ENCODE results near the gene TRMU.

TRMU gene

DNA sequence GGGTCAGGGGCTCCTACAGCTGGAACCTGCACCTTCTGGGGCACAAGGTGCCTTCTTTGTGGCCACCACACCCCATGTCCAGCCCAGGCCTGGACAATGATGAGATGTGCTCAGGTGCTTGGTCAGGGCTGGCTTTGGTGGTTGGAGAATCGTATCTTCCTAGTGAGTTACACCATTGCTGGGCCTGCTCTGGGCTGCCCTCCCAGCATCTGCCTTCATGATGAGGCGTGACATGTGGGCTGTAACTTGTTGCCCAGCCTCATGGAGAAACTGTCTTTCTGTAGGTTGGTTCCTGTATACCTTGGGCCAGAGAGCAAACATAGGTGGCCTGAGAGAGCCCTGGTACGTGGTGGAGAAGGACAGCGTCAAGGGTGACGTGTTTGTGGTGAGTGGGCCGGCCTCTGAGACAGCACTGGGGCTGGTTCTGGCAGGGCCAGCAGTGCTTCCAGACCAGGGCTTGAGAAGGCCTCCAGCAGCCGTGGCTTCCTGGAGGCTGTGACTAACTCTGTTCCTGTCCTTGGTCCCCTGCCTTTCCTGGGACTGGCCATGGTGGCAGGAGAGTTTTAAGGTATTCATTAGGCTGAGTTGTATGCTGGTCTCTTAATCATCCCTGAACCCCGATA, 18.1 kb downstream of the TRMU start:
- no peak for DNase-seq (ENCODE audit: low read depth)
- no peak overlapping the region for H3K4me3 ChIP-seq (ENCODE audit: low read depth, low read length)

DNA sequence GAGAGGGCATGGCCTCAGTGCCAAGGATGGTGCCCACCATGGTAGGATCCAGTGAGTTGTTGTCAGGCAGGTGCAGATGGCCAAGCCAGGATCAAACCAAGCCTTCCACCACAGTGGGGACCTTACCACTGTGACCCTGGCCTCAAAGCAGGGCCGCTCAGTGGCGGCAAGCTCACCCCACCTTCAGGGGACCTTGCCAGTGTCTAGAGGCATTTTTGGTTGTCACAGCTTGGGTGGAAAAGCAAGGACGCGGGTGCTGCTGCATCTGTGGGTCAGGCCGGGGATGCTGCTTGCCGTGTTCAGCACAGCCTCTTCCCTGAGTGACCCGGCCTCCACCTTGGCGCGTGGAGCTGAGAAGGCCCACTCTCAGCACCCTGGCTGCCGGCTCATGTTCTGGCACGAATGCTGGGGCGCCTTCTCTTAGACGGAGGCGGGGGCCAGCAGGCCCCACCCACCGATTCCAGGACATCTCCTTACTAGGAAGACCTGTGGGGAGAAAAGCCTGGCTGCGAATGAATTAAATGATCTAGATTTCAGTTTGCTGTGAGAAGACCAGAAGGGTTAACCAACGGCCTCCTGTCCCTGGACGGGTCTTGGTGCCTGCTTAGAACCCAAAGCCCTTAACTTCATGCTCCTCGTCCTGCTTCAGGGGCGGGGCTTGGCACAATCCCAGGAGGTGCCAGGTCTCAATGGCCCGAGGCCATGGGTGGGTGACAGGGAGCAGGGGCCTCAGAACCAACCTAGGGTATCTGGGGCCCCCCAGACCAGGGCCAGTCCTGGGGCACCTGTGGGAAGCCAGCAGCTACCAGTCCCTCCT, 18.9 kb downstream of the TRMU start:
- no peak for DNase-seq (ENCODE audit: low read depth)
- no peak overlapping the region for H3K4me3 ChIP-seq (ENCODE audit: low read depth, low read length)

DNA sequence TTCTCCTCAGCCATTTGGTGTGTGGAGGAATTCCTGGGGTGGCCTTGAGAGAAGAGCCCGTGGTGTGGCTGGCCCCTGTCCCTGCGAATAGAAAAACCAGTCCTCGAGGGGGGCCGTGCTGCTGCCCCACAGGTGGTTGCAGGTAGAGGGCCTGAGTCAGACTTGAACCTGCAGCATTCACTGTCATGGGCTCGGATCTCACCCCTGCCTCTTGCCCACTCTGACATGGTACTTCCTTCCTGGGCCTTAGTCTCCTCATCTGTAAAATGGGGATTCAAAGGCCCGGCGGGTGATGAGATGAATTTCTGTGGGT, 19.4 kb downstream of the TRMU start:
- DNase-seq (ENCODE audit: low read depth) = no peak
- H3K4me3 ChIP-seq (ENCODE audit: low read depth, low read length) = no peak overlapping the region

DNA sequence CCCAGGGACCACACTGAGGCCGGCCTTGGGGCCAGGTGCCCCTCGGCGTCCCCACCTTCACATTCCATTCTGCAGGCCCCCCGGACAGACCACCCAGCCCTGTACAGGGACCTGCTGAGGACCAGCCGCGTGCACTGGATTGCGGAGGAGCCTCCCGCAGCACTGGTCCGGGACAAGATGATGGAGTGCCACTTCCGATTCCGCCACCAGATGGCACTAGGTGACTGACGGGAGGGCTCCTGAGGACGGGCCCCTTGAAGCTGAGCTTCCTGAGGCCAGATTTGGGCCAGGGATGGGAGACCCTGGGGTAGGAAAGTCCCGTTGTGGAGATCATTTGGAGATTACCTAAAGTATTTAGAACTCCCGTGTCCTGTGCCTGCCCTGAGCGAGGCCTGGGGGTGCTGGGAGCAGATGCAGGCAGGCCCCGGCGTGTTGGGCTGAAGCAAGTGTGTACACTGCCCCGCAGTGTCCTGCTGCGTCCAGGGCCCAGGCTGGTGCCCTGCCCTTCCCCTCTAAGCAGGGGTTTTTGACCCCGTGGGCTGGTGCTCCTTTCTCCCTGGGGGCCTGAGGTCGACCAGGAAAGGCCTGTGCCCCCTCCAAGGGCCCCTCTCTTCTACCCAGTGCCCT, 20.0 kb downstream of the TRMU start:
- H3K4me3 ChIP-seq (ENCODE audit: low read depth, low read length) = no peak overlapping the region
- no peak for DNase-seq (ENCODE audit: low read depth)

DNA sequence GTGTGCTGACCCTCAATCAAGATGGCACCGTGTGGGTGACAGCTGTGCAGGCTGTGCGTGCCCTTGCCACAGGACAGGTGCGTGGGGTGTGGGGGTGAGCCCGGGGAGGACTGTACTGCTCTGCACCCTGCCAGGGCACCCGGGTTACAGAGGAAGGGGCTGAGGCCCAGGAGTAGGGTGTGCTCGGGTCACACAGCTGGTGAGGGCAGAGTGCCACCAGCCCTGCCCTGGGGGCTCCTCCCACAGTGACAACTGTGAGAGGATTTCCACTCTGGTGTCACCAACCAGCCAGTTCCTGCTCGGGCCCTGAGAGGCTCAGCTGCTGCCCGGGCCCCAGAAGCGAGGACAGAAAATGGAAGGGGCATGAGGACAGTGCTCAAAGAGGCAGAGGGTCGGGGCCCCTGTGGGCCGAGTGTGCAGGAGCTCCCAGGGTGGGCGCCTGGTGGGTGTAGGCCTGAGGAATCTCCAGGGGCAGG, 20.5 kb downstream of the TRMU start:
- H3K4me3 ChIP-seq (ENCODE audit: low read depth, low read length) = no peak overlapping the region
- DNase-seq (ENCODE audit: low read depth) = no peak

DNA sequence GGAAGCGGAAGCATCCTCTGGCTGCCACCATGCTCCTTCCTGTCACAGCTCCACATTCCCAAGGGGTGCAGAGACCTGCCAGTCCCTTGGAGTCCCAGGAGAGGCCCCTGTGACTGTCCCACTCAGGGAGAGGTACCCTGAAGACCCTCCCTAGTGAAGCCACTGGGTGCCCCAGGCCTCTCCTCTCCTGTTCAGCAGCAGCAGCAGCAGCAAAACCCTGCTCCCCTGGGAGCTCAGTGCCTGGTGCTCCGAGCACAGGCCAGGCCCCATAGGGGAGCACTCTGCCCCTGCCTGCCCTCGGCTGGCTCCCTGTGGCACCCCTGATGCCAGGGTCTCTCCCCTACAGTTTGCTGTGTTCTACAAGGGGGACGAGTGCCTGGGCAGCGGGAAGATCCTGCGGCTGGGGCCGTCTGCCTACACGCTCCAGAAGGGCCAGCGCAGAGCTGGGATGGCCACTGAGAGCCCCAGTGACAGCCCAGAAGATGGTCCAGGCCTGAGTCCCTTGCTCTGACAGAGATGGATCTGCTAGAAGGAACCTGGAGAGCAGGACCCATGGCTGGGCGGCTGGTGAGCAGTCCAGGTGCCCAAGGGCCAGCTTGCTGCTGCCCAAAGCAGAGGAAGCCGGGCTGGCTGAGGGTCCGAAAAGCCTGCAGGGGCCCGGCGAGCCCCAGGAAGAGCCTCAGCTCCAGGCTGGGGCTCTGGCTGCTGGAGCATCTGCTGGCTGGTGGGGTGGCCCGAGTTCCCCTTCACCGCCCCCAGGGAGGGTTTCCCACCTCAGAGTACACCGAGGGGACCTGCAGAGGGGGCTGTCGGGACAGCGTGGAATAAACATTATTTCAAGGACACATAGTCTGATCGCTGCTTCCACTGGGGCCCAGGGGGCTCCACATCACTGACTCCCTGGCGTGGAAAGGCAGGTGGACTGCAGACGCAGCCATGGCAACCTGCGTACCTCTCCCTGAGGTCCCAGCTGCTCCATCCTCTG, 21.3 kb downstream of the TRMU start:
- H3K4me3 ChIP-seq (ENCODE audit: low read depth, low read length) = no peak overlapping the region
- no peak for DNase-seq (ENCODE audit: low read depth)

DNA sequence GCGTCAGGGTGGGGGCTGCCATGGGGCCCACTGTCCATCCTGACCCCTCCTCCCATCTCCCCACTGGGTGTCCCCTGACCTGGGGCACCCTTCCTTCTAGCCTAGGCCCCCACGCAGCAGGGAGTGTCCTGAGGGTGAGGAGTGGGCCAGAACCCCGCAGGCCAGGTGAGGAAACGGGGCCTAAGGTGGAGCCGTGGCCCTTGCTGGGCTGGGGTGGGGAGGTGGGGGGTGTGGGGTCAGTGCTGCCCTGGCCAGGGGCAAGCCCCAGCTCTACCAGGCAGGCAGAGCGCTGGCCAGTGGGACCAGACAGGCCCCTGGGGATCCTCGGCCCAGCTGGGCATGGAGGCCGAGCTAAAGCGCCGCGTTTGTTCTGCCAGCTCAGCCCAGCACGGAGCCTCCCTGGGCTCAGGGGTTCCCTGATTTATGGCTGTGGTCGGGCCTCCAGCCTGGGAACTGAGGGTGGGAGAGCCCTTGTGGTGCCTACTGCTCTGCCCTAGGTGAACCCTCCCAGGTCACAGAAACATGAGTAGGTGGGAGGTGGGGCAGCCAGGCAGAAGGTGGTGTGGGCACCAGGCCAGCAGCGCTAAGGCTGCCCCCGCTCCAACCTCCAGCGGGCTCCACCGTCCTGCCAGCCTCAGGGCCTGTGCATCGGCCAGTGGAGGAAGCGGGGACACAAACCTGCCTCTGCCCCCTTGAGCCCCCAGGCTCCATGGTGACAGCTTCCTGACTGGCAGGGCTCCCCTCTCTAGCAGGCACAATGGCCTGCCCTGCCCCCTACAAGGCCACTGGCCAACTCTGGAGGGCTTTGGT, 22.4 kb downstream of the TRMU start:
- no peak overlapping the region for H3K4me3 ChIP-seq (ENCODE audit: low read depth, low read length)
- no peak for DNase-seq (ENCODE audit: low read depth)

DNA sequence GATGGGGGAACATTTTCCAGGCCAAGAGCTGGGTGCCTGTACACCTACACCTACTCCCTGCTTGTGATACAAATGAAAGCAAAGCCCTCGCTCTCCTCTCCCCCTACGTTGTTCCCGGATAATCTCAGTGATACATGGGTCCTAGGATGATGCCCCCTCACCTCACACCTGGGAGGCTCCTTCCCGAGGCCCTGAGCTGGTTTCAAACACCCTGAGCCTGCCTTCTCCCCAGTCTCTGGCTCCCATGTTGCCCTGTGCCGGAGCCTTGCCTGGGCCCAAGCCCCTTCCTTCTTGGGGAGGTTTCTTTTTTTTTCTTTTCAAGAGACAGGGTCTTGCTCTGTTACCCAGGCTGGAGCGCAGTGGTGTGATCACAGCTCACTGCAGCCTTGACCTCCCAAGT, 23.3 kb downstream of the TRMU start:
- DNase-seq (ENCODE audit: low read depth) = no peak
- H3K4me3 ChIP-seq (ENCODE audit: low read depth, low read length) = no peak overlapping the region

DNA sequence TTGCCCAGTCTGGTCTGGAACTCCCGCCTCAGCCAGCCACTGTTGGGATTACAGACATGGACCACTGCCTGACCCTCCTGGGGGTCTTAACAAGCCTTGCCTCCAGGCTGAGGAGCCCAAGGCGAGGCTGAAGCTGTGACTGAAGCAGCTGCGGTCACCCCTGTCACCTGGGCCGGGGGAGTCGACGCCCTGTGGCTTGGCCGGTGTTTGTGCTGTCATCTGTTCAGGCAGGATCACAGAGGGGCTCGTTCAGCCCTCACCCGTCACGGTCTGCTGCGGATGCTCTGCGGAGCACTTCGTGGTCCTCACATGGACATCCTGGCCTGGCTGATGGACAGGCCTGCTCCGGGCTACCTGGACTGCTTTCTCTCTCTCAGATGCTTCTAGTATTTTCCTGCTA, 23.8 kb downstream of the TRMU start:
- no peak overlapping the region for H3K4me3 ChIP-seq (ENCODE audit: low read depth, low read length)
- DNase-seq (ENCODE audit: low read depth) = no peak

DNA sequence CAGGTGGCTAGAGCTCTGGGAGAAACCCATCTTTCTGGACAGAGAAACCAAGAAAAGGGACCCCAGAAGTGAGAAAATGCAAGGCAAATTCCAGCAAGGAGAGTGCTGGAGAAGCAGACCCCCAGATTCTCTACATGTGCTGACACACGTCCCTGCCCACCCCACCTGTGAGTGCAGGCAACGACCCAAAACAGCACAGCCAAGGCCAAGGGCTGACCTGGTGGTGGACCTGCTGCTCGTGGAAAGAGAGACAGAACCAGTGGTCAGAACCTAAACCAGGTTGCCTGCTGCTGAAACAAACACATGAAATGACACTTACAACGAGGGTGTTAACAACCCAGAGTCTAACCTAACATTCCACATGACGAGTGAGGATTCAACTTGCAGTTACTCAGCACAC, 24.6 kb downstream of the TRMU start:
- no peak for DNase-seq (ENCODE audit: low read depth)
- no peak overlapping the region for H3K4me3 ChIP-seq (ENCODE audit: low read depth, low read length)

DNA sequence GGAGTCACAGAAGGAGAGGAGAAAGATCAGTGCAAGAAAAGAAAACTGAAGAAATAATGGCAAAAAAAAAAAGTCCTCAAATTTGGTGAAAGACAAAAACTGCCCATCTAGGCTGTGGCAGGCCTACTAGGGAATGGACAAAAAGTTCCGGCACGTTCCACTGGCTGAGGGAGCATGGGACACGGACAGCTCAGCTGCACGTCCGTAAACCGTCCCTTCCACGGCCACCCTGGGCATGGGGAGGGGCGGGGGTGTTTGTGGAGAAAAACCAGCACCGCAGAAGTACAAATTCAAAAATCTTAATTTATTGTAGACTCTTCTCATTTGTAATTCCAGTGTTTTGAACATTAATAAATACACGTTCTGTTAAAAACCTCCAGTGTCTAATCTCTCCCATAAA, 25.4 kb downstream of the TRMU start:
- no peak overlapping the region for H3K4me3 ChIP-seq (ENCODE audit: low read depth, low read length)
- no peak for DNase-seq (ENCODE audit: low read depth)

DNA sequence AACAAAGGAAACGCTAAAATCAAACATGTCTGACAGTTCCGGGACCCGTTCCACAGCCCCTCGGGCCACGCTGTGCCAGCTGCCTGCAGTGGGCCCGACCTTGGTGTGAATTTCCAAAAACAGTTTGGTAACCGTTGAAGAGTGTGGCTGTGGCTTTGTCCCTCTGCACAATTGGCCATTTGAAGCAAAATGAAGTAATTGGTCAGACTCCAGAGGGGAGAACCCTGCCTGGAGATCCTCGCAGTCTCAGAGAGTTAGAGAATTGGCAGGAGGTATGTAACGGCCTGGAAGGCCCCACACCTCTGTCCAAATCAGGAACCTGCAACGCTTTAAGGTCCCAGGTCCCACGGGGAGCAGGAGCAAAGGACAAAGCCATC, 26.3 kb downstream of the TRMU start:
- no peak for DNase-seq (ENCODE audit: low read depth)
- H3K4me3 ChIP-seq (ENCODE audit: low read depth, low read length) = no peak overlapping the region

DNA sequence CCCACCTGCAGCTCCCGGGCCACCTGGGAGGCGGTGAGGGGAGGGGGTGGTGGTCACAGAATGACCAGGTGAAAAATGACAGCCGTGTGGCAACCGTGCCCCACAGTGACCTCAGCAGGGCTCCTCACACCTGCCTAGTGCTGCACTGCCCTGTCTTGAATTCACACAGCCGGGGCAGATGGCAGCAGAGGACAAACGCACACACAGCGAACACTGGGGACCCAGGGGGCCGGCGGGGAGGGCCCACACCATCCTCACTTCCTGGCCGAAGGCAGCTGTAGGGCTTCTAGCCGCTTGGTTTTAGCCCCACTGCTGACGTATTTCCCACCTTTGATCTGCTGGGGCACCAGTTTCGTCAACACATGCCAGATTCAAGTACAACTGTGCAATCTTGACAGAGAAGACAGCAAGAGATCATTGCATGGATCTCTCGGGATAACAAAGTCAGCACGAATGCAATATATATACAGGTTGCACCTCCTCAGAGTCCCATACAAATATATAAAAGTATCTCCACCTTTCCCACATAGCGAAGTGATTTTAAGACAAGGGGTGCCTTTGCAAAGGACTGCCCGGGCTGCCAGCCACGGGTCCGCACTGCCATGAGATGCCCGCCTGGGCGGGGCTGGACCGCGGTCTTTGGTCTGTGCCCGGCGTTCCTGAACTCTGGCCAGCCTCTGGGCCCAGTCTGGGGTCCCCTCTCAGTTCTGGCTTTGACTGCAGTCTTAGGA, 26.9 kb downstream of the TRMU start:
- peak; percentile 4 for DNase-seq (ENCODE audit: low read depth)

DNA sequence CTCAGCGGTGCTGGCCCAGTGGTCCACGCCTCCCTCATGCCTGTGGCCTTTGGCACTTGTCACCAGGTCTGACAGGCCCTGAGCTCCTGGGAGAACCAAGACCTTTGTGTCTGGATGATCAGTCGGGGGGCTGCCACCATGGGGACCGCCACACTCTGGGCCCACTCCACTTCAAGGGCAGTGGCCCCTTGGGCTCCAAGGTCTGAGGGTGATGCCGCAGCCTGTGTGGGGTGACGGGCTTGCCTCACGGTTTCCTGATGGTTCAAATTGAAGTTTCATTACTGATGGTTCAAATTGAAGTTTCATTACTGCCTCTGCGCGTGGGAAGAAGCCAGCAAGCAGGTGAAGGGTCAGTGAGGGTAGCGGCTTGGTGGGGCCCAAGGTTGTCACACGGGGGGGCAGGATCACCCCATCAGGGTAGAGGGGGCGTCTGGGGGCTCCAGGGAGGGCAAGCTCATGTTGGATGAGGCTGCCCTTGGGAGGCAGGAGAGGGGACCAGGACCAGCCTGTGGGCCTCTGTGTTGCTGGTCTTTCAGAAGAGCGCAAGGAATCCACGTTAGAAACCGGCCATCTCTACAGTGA, 27.5 kb downstream of the TRMU start:
- no peak for DNase-seq (ENCODE audit: low read depth)
- H3K4me3 ChIP-seq (ENCODE audit: low read depth, low read length) = no peak overlapping the region

More for the DNA sequence above, 26.9 kb downstream of the TRMU start:
- no peak overlapping the region for H3K4me3 ChIP-seq (ENCODE audit: low read depth, low read length)

DNA sequence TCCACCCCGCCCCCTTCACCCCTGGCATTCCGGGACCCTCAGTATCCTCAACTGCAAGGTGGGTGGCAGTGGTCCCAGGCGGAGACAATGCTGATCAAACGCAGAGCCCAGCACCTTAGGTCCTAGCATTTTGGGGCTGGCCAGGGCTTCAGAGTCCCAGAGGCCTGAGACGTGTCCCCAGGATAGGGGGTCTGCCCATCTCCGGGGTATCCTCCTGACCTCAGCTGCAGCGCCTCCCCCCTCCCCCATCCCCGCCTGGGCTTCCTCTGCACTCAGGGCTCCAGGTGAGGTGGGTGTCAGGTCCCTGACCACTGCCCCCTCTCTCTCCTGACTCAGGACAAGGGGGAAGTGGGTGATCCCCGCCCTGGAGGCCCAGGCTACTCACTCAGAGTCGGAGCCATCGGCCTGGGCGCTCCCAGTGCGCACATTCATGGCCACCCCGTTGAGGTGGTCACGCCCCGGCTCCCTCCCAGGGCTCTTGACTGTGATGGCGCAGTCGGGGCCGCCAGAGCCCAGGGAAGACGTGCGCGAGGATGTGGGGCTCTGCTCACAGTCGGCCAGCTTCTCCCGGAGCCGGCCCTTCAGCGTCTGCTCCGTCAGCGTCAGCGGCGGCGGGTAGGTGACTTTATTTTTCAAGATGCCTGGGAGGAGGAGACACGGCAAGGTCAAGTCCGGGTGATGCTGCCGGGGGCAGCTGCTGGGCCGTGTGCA, 28.3 kb downstream of the TRMU start:
- no peak overlapping the region for H3K4me3 ChIP-seq (ENCODE audit: low read depth, low read length)
- DNase-seq (ENCODE audit: low read depth) = no peak

DNA sequence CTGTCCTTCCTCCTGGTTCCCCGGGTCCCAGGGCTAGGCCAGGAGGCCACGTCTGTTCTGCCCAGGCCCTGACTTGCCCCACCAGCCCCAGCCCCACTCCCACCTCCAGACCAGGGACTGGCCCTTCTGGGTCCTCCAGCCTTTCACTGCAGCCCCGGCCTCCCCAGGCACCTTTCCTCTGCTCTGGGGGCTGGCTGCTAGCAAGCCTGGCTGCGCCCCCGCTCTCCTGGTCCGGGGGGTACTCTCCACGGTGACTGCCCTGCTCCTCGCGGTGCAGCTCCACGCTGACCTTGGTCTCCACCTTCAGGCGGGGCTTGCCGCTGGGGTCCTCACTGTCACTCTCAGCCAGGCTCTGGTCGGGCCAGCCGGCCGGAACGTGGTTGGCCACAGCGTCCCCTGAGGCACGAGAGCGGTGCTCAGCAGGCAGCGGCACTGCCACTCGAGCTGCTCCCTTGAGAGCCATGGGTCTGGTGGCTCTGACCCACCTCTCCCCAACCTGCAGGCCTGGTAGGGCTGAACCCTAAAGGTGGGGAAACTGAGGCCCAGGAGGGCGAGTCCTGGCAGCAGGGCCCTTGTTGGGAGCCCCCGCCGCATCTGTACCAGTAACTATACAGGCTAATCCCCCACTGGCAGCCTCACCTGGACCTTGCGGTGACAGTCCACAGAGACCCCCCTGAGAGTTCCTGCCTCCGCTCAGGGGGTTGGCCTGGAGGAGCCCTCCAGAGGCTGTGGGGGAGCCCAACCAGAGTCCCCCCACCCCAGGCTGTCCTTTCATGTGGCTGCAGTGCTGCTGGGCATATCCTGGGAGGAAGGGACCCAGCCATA, 29.0 kb downstream of the TRMU start:
- H3K4me3 ChIP-seq (ENCODE audit: low read depth, low read length) = no peak overlapping the region
- no peak for DNase-seq (ENCODE audit: low read depth)

DNA sequence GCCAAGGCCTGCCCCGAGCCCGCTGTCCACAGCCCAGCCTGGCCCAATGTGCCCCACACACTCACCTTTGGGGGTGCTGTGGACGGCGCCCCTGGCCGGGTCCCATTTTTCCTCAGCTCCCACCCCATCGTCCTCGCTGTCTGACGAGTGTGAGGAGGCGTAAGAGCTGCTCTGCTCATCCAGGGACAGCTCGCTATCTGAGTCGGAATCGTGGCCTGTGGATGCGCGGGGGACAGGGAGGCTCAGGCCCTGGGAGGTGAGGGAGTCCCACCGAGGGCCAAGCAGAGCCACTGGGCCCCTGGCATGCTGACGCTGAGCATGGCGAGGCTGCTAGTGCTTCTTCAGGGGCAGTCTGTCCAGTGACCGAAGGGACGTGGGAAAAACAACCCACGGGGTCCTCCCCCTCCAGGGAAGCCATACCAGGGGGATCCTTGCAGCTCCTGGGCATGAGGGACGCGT, 29.7 kb downstream of the TRMU start:
- DNase-seq (ENCODE audit: low read depth) = no peak
- H3K4me3 ChIP-seq (ENCODE audit: low read depth, low read length) = no peak overlapping the region
